ENCODE results near the gene CLASP1.
"Not testable (repeated sequence)": the region's sequence is repeated elsewhere in the genome, so short reads cannot be mapped to it uniquely, and the experiment has no call there.

Gene CLASP1

GRCh38 chr2:121649149-121649595 lies at the start of gene CLASP1:
TSS of gene CLASP1 (minus strand) at chr2:121649462. CDS start at chr2:121605895, 43,567 bp downstream.
- in situ Hi-C loops (cut with HindIII; ENCODE audit: low pct_ligation_motif_present, low pct_unique_long_range_greater_than_20kb, low sequenced_read_pairs), result no loop called here
- no peak for DNase-seq

GRCh38 chr2:121698318-121698930 lies 49.2 kb upstream of the CLASP1 start:
- in situ Hi-C loops (cut with HindIII; ENCODE audit: low pct_ligation_motif_present, low pct_unique_long_range_greater_than_20kb, low sequenced_read_pairs), result no loop called here
- no peak for DNase-seq

- peak; percentile 28 for DNase-seq
- in situ Hi-C loops (cut with HindIII; ENCODE audit: low pct_ligation_motif_present, low pct_unique_long_range_greater_than_20kb, low sequenced_read_pairs), result no loop called here
These were observed 47.9 kb upstream of the CLASP1 start for GRCh38 chr2:121697108-121697631.

GRCh38 chr2:121696410-121696930 lies 47.2 kb upstream of the CLASP1 start:
- in situ Hi-C loops (cut with HindIII; ENCODE audit: low pct_ligation_motif_present, low pct_unique_long_range_greater_than_20kb, low sequenced_read_pairs), result no loop called here
- DNase-seq, result no peak

- in situ Hi-C loops (cut with HindIII; ENCODE audit: low pct_ligation_motif_present, low pct_unique_long_range_greater_than_20kb, low sequenced_read_pairs), result no loop called here
- no peak for DNase-seq
These were observed 45.8 kb upstream of the CLASP1 start for GRCh38 chr2:121695171-121695451.

GRCh38 chr2:121694398-121695170 lies 45.3 kb upstream of the CLASP1 start:
- in situ Hi-C loops (cut with HindIII; ENCODE audit: low pct_ligation_motif_present, low pct_unique_long_range_greater_than_20kb, low sequenced_read_pairs), result no loop called here
- peak; percentile 29 for DNase-seq

GRCh38 chr2:121690572-121690971 lies 41.3 kb upstream of the CLASP1 start:
- in situ Hi-C loops (cut with HindIII; ENCODE audit: low pct_ligation_motif_present, low pct_unique_long_range_greater_than_20kb, low sequenced_read_pairs); DNase-seq: not testable (repeated sequence)

- no peak for DNase-seq
These were observed 40.8 kb upstream of the CLASP1 start for GRCh38 chr2:121690095-121690494.

GRCh38 chr2:121689356-121689755 lies 40.1 kb upstream of the CLASP1 start:
- peak; percentile 56 for DNase-seq
- in situ Hi-C loops (cut with HindIII; ENCODE audit: low pct_ligation_motif_present, low pct_unique_long_range_greater_than_20kb, low sequenced_read_pairs), result no loop called here

More at GRCh38 chr2:121690095-121690494, 40.8 kb upstream of the CLASP1 start:
- in situ Hi-C loops (cut with HindIII; ENCODE audit: low pct_ligation_motif_present, low pct_unique_long_range_greater_than_20kb, low sequenced_read_pairs), result no loop called here

- no peak for DNase-seq
- in situ Hi-C loops (cut with HindIII; ENCODE audit: low pct_ligation_motif_present, low pct_unique_long_range_greater_than_20kb, low sequenced_read_pairs), result no loop called here
These were observed 39.6 kb upstream of the CLASP1 start for GRCh38 chr2:121688820-121689219.

GRCh38 chr2:121686902-121687301 lies 37.6 kb upstream of the CLASP1 start:
- no peak for DNase-seq

GRCh38 chr2:121686218-121686617 lies 37.0 kb upstream of the CLASP1 start:
- in situ Hi-C loops (cut with HindIII; ENCODE audit: low pct_ligation_motif_present, low pct_unique_long_range_greater_than_20kb, low sequenced_read_pairs), result no loop called here
- no peak for DNase-seq

More at GRCh38 chr2:121686902-121687301, 37.6 kb upstream of the CLASP1 start:
- in situ Hi-C loops (cut with HindIII; ENCODE audit: low pct_ligation_motif_present, low pct_unique_long_range_greater_than_20kb, low sequenced_read_pairs), result no loop called here

- in situ Hi-C loops (cut with HindIII; ENCODE audit: low pct_ligation_motif_present, low pct_unique_long_range_greater_than_20kb, low sequenced_read_pairs), result no loop called here
- no peak for DNase-seq
These were observed 33.4 kb upstream of the CLASP1 start for GRCh38 chr2:121682396-121683298.

GRCh38 chr2:121677855-121678254 lies 28.6 kb upstream of the CLASP1 start:
- in situ Hi-C loops (cut with HindIII; ENCODE audit: low pct_ligation_motif_present, low pct_unique_long_range_greater_than_20kb, low sequenced_read_pairs), result no loop called here
- DNase-seq, result no peak

GRCh38 chr2:121671621-121672020 lies 22.4 kb upstream of the CLASP1 start:
- DNase-seq; in situ Hi-C loops (cut with HindIII; ENCODE audit: low pct_ligation_motif_present, low pct_unique_long_range_greater_than_20kb, low sequenced_read_pairs): not testable (repeated sequence)

GRCh38 chr2:121670181-121670580 lies 20.9 kb upstream of the CLASP1 start:
- no peak for DNase-seq
- in situ Hi-C loops (cut with HindIII; ENCODE audit: low pct_ligation_motif_present, low pct_unique_long_range_greater_than_20kb, low sequenced_read_pairs), result no loop called here

- in situ Hi-C loops (cut with HindIII; ENCODE audit: low pct_ligation_motif_present, low pct_unique_long_range_greater_than_20kb, low sequenced_read_pairs), result no loop called here
- DNase-seq, result no peak
These were observed 18.4 kb upstream of the CLASP1 start for GRCh38 chr2:121667618-121668017.

- in situ Hi-C loops (cut with HindIII; ENCODE audit: low pct_ligation_motif_present, low pct_unique_long_range_greater_than_20kb, low sequenced_read_pairs), result no loop called here
- DNase-seq, result no peak
These were observed 16.8 kb upstream of the CLASP1 start for GRCh38 chr2:121666042-121666441.

- DNase-seq, result peak; percentile 62
- in situ Hi-C loops (cut with HindIII; ENCODE audit: low pct_ligation_motif_present, low pct_unique_long_range_greater_than_20kb, low sequenced_read_pairs), result no loop called here
These were observed 16.2 kb upstream of the CLASP1 start for GRCh38 chr2:121665504-121665903.
